DMS114 treated with DMSO at 0.1 percent for 48 hours (cell line): Measurements from ENCODE around the gene SGCD.

Experiments used
- DNase-seq: peaks from one replicate; lab custom pipeline; 2025; ENCODE audit not compliant: unreplicated experiment; lab: John Stamatoyannopoulos, UW

The SGCD gene

GRCh38 chr5:156400231-156400986 is 73.4 kb downstream of the SGCD start:
- no peak for DNase-seq

- no peak for DNase-seq
Measured at GRCh38 chr5:156401804-156402203, 74.8 kb downstream of the SGCD start.

GRCh38 chr5:156402387-156402921 is 75.5 kb downstream of the SGCD start:
- DNase-seq, result no peak

- DNase-seq, result no peak
Measured at GRCh38 chr5:156405988-156406387, 79.0 kb downstream of the SGCD start.

- no peak for DNase-seq
Measured at GRCh38 chr5:156407251-156407650, 80.3 kb downstream of the SGCD start.

GRCh38 chr5:156409834-156410233 is 82.9 kb downstream of the SGCD start:
- no peak for DNase-seq

GRCh38 chr5:156411185-156411613 is 84.2 kb downstream of the SGCD start:
- DNase-seq, result no peak

GRCh38 chr5:156411957-156412356 is 85.0 kb downstream of the SGCD start:
- DNase-seq, result no peak

- DNase-seq, result no peak
Measured at GRCh38 chr5:156414391-156414790, 87.4 kb downstream of the SGCD start.

- DNase-seq, result no peak
Measured at GRCh38 chr5:156419661-156420060, 92.7 kb downstream of the SGCD start.

GRCh38 chr5:156420665-156421064 is 93.7 kb downstream of the SGCD start:
- DNase-seq, result no peak

GRCh38 chr5:156421798-156422197 is 94.8 kb downstream of the SGCD start:
- DNase-seq, result no peak

- no peak for DNase-seq
Measured at GRCh38 chr5:156423597-156423996, 96.6 kb downstream of the SGCD start.

GRCh38 chr5:156427315-156427714 is 100.4 kb downstream of the SGCD start:
- no peak for DNase-seq

GRCh38 chr5:156431956-156432829 is 105.2 kb downstream of the SGCD start:
- no peak for DNase-seq

GRCh38 chr5:156432830-156433105 is 105.8 kb downstream of the SGCD start:
- no peak for DNase-seq

- DNase-seq, result no peak
Measured at GRCh38 chr5:156434471-156434870, 107.5 kb downstream of the SGCD start.

- no peak for DNase-seq
Measured at GRCh38 chr5:156435101-156435500, 108.1 kb downstream of the SGCD start.

- DNase-seq, result no peak
Measured at GRCh38 chr5:156438076-156438475, 111.1 kb downstream of the SGCD start.

GRCh38 chr5:156444753-156445291 is 117.9 kb downstream of the SGCD start:
- DNase-seq, result no peak

- no peak for DNase-seq
Measured at GRCh38 chr5:156446526-156446925, 119.6 kb downstream of the SGCD start.

- DNase-seq, result no peak
Measured at GRCh38 chr5:156450778-156451177, 123.8 kb downstream of the SGCD start.
